ENCODE measurements around the gene SRA1. TPM values are rescaled to one million over a fixed set of nuclear protein-coding genes. Genes with fewer than 3 reads are reported as not detected.
A peak's percentile ranks its signal among the peaks of the same experiment; 100 is the strongest.

SRA1 gene
- total and polyA plus RNA-seq, 9 donors: 11.7 to 34.4 (median 20.1) TPM

GRCh38 chr5:140563596-140563995 lies 6.3 kb upstream of the SRA1 start:
- H3K4me3 ChIP-seq: peak overlapping the region; percentile 79
- no peaks in the 10 kb centered on the region for H3K36me3 ChIP-seq
- peak overlapping the region; percentile 87 to 95 for H3K27ac ChIP-seq
- H3K4me1 ChIP-seq (ENCODE audit: insufficient read depth): peaks cover 9% of the 10 kb centered on the region
- no peaks in the 10 kb centered on the region for H3K27me3 ChIP-seq
- H3K9me3 ChIP-seq: no peaks in the 10 kb centered on the region
- intact Hi-C loops (cut with DNase I): loop anchor here in 3 of 4 donors (5.0 to 10.0 kb wide), 2 partner anchors 71 to 74 kb away; partner anchors contain the start of genes TMCO6 (in 3 of the 3) and CD14 (in 1 of the 3)
- WGBS, 3 donors: 51 to 53% (median 52%) methylated on average over 8 of the region's 8 CpGs
- TF ChIP-seq CTCF (IDR thresholded peaks at IDR 0.05): no peak
- TF ChIP-seq POLR2A (IDR thresholded peaks at IDR 0.05): no peak
- TF ChIP-seq EP300 (IDR thresholded peaks at IDR 0.05): no peak
- DNase-seq: peak in 2 of 5 donors; percentile 50 to 52

GRCh38 chr5:140561753-140562523 lies 4.7 kb upstream of the SRA1 start:
- H3K36me3 ChIP-seq: no peaks in the 10 kb centered on the region
- intact Hi-C loops (cut with DNase I): loop anchor here in 3 of 4 donors (5.0 to 10.0 kb wide), 2 partner anchors 73 to 75 kb away; partner anchors contain the start of genes TMCO6 (in 3 of the 3) and CD14 (in 1 of the 3)
- H3K27ac ChIP-seq: no peak overlapping the region
- H3K9me3 ChIP-seq: no peaks in the 10 kb centered on the region
- no peak for TF ChIP-seq POLR2A (IDR thresholded peaks at IDR 0.05)
- no peak for TF ChIP-seq EP300 (IDR thresholded peaks at IDR 0.05)
- no peak for TF ChIP-seq CTCF (IDR thresholded peaks at IDR 0.05)
- DNase-seq: no peak
- no peak overlapping the region for H3K4me3 ChIP-seq
- H3K27me3 ChIP-seq: no peaks in the 10 kb centered on the region
- H3K4me1 ChIP-seq (ENCODE audit: insufficient read depth): peaks cover 9% of the 10 kb centered on the region
- 85 to 91% (median 88%) methylated on average over 10 of the region's 10 CpGs for WGBS, 3 donors

GRCh38 chr5:140560227-140560626 lies 3.0 kb upstream of the SRA1 start:
- Histone ChIP-seq H3K27ac (no peak overlapping the region), H3K9me3 (no peaks in the 10 kb centered on the region), H3K36me3 (no peaks in the 10 kb centered on the region), H3K4me1 (ENCODE audit: insufficient read depth) (peaks cover 9% of the 10 kb centered on the region), H3K4me3 (no peak overlapping the region), H3K27me3 (no peaks in the 10 kb centered on the region)
- TF ChIP-seq EP300 (IDR thresholded peaks at IDR 0.05) (no peak), POLR2A (IDR thresholded peaks at IDR 0.05) (no peak), CTCF (IDR thresholded peaks at IDR 0.05) (no peak)
- WGBS, 3 donors: 85 to 88% (median 86%) methylated on average over 10 of the region's 10 CpGs
- intact Hi-C loops (cut with DNase I): loop anchor here in 3 of 4 donors (5.0 to 10.0 kb wide), 2 partner anchors 75 to 77 kb away; partner anchors contain the start of genes TMCO6 (in 3 of the 3) and CD14 (in 1 of the 3)
- no peak for DNase-seq

GRCh38 chr5:140558542-140558941 lies 1.3 kb upstream of the SRA1 start:
- Histone ChIP-seq H3K4me1 (ENCODE audit: insufficient read depth) (peaks cover 7% of the 10 kb centered on the region), H3K27me3 (no peaks in the 10 kb centered on the region), H3K27ac (no peak overlapping the region), H3K9me3 (no peaks in the 10 kb centered on the region), H3K4me3 (no peak overlapping the region), H3K36me3 (no peaks in the 10 kb centered on the region)
- TF ChIP-seq CTCF (IDR thresholded peaks at IDR 0.05): no peak
- no peak for TF ChIP-seq POLR2A (IDR thresholded peaks at IDR 0.05)
- no peak for TF ChIP-seq EP300 (IDR thresholded peaks at IDR 0.05)
- 91 to 96% (median 95%) methylated on average over 9 of the region's 9 CpGs for WGBS, 3 donors
- DNase-seq: no peak
- intact Hi-C loops (cut with DNase I): loop anchor here in 1 of 4 donors (5.0 kb wide), 1 partner anchor 84 kb away; no protein-coding TSS in a partner anchor
